Brain pericyte (primary cell): Measurements from ENCODE around the gene CD200R1L.

ENCODE experiments used
- DNase-seq: peaks from one replicate; pipeline ENCODE4 v3.0.0-alpha.2; 2012; ENCODE audit warnings: low read depth, low spot score

CD200R1L gene

GRCh38 chr3:112767777-112768176 lies 78.9 kb downstream of the CD200R1L start:
- no peak for DNase-seq

DNA sequence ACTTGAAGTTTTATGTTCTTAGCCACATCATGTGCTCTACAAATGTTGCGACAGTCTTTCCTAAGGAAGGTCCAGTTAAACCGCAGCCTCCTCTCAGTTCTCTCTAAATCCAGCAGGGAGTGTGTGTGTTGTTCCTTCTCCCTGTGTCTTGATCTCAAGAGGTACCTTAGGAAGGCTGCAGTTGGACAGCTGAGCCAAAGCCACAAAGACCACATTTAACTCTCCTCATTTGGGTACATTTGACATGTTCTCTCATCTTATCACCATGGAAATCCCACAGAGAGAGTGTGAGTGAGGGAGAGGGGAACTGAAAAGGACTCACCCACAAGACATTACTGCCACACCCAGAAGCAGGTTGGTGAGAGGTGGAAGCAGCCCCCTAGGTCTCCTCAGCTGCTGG lies 79.5 kb downstream of the CD200R1L start:
- DNase-seq = no peak
